H1 (cell line): ENCODE data around the gene CD180. TPM values are rescaled to one million over a fixed set of nuclear protein-coding genes. Genes with fewer than 3 reads are reported as not detected.

Experiments
- CTCF ChIA-PET: fragments of 300-600 bp; sonication (Branson Sonifier 250); formaldehyde crosslinking; loops from one replicate; lab custom pipeline; 2021; ENCODE audit not compliant: partially characterized antibody; lab: Charles Lee
- POLR2A ChIA-PET: fragments of 300-600 bp; sonication (Branson Sonifier 250); formaldehyde crosslinking; loops from one replicate; lab custom pipeline; 2021; ENCODE audit warnings: inconsistent platforms; ENCODE audit not compliant: partially characterized antibody; lab: Charles Lee
- DNase-seq, 2 experiments: peaks; one replicate each; pipeline versions ENCODE4 v3.0.0 to v3.0.0-alpha.2; 2010 to 2022; ENCODE audit warnings: low spot score in 2 of 2, low read depth in 1 of 2, mixed read lengths in 1 of 2
- FAIRE-seq: peaks from 2 replicates; lab custom pipeline; 2011; peaks lifted over from hg19 to GRCh38; lab: Jason Lieb, UNC
- H2AFZ ChIP-seq: 2 replicates; pipeline ENCODE4 v1.8.1; 2012; ENCODE audit warnings: low read length, inconsistent platforms
- H2AK5ac ChIP-seq: 2 replicates; pipeline ENCODE4 v1.6.1; 2013; ENCODE audit warnings: low read depth, low read length
- H2BK120ac ChIP-seq: replicated peaks from 2 replicates; pipeline ENCODE3; 2013; ENCODE audit warnings: low read depth, low read length, inconsistent platforms
- H2BK12ac ChIP-seq: 2 replicates; pipeline ENCODE4 v1.6.1; 2013; ENCODE audit warnings: low read depth, low read length
- H2BK15ac ChIP-seq: 2 replicates; pipeline ENCODE4 v1.6.1; 2013; ENCODE audit warnings: low read length
- H2BK20ac ChIP-seq: 2 replicates; pipeline ENCODE4 v1.6.1; 2013; ENCODE audit warnings: low read length
- H2BK5ac ChIP-seq: 2 replicates; pipeline ENCODE4 v1.6.1; 2013; ENCODE audit warnings: low read depth, low read length
- H3K14ac ChIP-seq: 2 replicates; pipeline ENCODE4 v1.6.1; 2013; ENCODE audit warnings: inconsistent platforms; ENCODE audit not compliant: insufficient read length
- H3K18ac ChIP-seq: 2 replicates; pipeline ENCODE4 v1.6.1; 2013; ENCODE audit warnings: low read length; ENCODE audit errors: extremely low read depth
- H3K23ac ChIP-seq: 2 replicates; pipeline ENCODE4 v1.6.1; 2013; ENCODE audit warnings: inconsistent platforms; ENCODE audit not compliant: insufficient read length
- H3K23me2 ChIP-seq: 2 replicates; pipeline ENCODE4 v1.6.1; 2013; ENCODE audit warnings: low read depth, low read length
- H3K27ac ChIP-seq: 2 replicates; pipeline ENCODE4 v1.6.1; 2011; ENCODE audit warnings: low read depth, low read length, inconsistent platforms
- H3K27me3 ChIP-seq, 4 experiments: replicated peaks in 1 of 4; 1 replicate in 1 of 4; 2 replicates in 3 of 4; pipeline versions ENCODE4 v1.6.1 to v1.8.1; 2011 to 2013; ENCODE audit warnings: low read length in 3 of 4, mild to moderate bottlenecking in 3 of 4, inconsistent platforms in 2 of 4, mixed read lengths in 2 of 4, moderate library complexity in 1 of 4; ENCODE audit not compliant: control insufficient read depth in 3 of 4, insufficient read depth in 3 of 4; ENCODE audit errors: extremely low read depth in 1 of 4
- H3K36me3 ChIP-seq, 4 experiments: 2 replicates each; pipeline versions ENCODE4 v1.6.1 to v1.8.1; 2011 to 2013; ENCODE audit warnings: mild to moderate bottlenecking in 4 of 4, low read length in 3 of 4, moderate library complexity in 2 of 4, control low read depth in 1 of 4, inconsistent platforms in 1 of 4; ENCODE audit not compliant: insufficient read depth in 4 of 4, control insufficient read depth in 2 of 4
- H3K4ac ChIP-seq: replicated peaks from 2 replicates; pipeline ENCODE3; 2013; ENCODE audit warnings: low read length, low read depth, mixed read lengths, inconsistent platforms; ENCODE audit not compliant: insufficient read length
- H3K4me1 ChIP-seq, 4 experiments: replicated peaks in 1 of 4; 1 replicate in 1 of 4; 2 replicates in 3 of 4; pipeline versions ENCODE4 v1.6.1 to v1.8.1; 2011 to 2013; ENCODE audit warnings: low read length in 3 of 4, inconsistent platforms in 2 of 4, mixed read lengths in 1 of 4; ENCODE audit not compliant: insufficient read depth in 4 of 4, control insufficient read depth in 3 of 4
- H3K4me2 ChIP-seq, 2 experiments: 2 replicates each; pipeline versions ENCODE4 v1.6.1 to v1.8.1; 2011 to 2013; ENCODE audit warnings: low read depth in 2 of 2, low read length in 2 of 2, control low read depth in 1 of 2, inconsistent platforms in 1 of 2, mild to moderate bottlenecking in 1 of 2; ENCODE audit not compliant: insufficient read depth in 1 of 2
- H3K4me3 ChIP-seq, 4 experiments: fragments of 200-600, 300-600 bp in 1 of 4; sonication (generic), shearing (Covaris generic), sonication (Bioruptor Twin) in 1 of 4; 2 replicates each; pipeline versions ENCODE4 v1.5.1 to v1.8.1; 2011 to 2016; ENCODE audit warnings: low read length in 4 of 4, low read depth in 3 of 4, control low read depth in 2 of 4, inconsistent platforms in 2 of 4, mild to moderate bottlenecking in 2 of 4, mixed read lengths in 1 of 4, moderate library complexity in 1 of 4; ENCODE audit not compliant: insufficient read depth in 2 of 4; ENCODE audit errors: extremely low read depth in 1 of 4
- H3K56ac ChIP-seq: replicated peaks from 2 replicates; pipeline ENCODE3; 2013; ENCODE audit warnings: low read depth, mild to moderate bottlenecking, mixed read lengths, low read length, inconsistent platforms; ENCODE audit not compliant: insufficient read length
- H3K79me1 ChIP-seq: 2 replicates; pipeline ENCODE4 v1.6.1; 2013; ENCODE audit warnings: low read depth, low read length, control low read depth
- H3K79me2 ChIP-seq, 2 experiments: 2 replicates each; pipeline versions ENCODE4 v1.6.1 to v1.8.1; 2012 to 2013; ENCODE audit warnings: low read length in 2 of 2, mild to moderate bottlenecking in 2 of 2, inconsistent platforms in 1 of 2; ENCODE audit not compliant: insufficient read depth in 2 of 2, control insufficient read depth in 1 of 2
- H3K9ac ChIP-seq, 4 experiments: replicated peaks in 1 of 4; 1 replicate in 1 of 4; 2 replicates in 3 of 4; pipeline versions ENCODE4 v1.6.1 to v1.8.1; 2011 to 2013; ENCODE audit warnings: low read depth in 3 of 4, low read length in 3 of 4, control low read depth in 2 of 4, mild to moderate bottlenecking in 2 of 4, moderate library complexity in 2 of 4, inconsistent platforms in 1 of 4; ENCODE audit errors: extremely low read depth in 1 of 4
- H3K9me3 ChIP-seq, 2 experiments: 2 replicates each; pipeline versions ENCODE4 v1.6.1 to v1.8.1; 2012 to 2013; ENCODE audit warnings: mild to moderate bottlenecking in 2 of 2, moderate library complexity in 2 of 2, control low read depth in 1 of 2, inconsistent platforms in 1 of 2, low read depth in 1 of 2, low read length in 1 of 2, mixed read lengths in 1 of 2; ENCODE audit not compliant: insufficient read depth in 2 of 2
- H4K20me1 ChIP-seq, 2 experiments: replicated peaks in 1 of 2; 2 replicates each; pipeline versions ENCODE3 to v1.8.1; 2011 to 2013; ENCODE audit warnings: inconsistent platforms in 2 of 2, low read length in 2 of 2, mild to moderate bottlenecking in 1 of 2; ENCODE audit not compliant: insufficient read depth in 2 of 2, control insufficient read depth in 1 of 2
- H4K5ac ChIP-seq: 2 replicates; pipeline ENCODE4 v1.6.1; 2013; ENCODE audit warnings: low read length, low read depth, mixed read lengths, inconsistent platforms; ENCODE audit not compliant: insufficient read length
- H4K8ac ChIP-seq: 2 replicates; pipeline ENCODE4 v1.8.0; 2013; ENCODE audit warnings: mild to moderate bottlenecking, moderate library complexity, low read length, inconsistent platforms; ENCODE audit not compliant: insufficient read depth; ENCODE audit errors: extremely low read depth
- H4K91ac ChIP-seq: replicated peaks from 2 replicates; pipeline ENCODE3; 2013; ENCODE audit warnings: low read length, mixed read lengths, inconsistent platforms; ENCODE audit not compliant: insufficient read length
- BCL11A ChIP-seq, 2 experiments: IDR thresholded peaks; one replicate each; pipeline ENCODE4 v1.6.1; 2011; ENCODE audit warnings: low read depth in 2 of 2, low read length in 2 of 2, mild to moderate bottlenecking in 2 of 2
- CEBPB ChIP-seq: IDR thresholded peaks from 2 replicates; pipeline ENCODE4 v1.6.1; 2012; ENCODE audit warnings: low read depth, low read length
- E2F6 ChIP-seq: IDR thresholded peaks from 2 replicates; pipeline ENCODE4 v1.6.1; 2012; ENCODE audit warnings: inconsistent platforms
- EGR1 ChIP-seq: IDR thresholded peaks from 2 replicates; pipeline ENCODE4 v1.6.1; 2011; ENCODE audit warnings: low read depth, low read length, borderline replicate concordance
- POU5F1 ChIP-seq: IDR thresholded peaks from 2 replicates; pipeline ENCODE4 v1.6.1; 2011; ENCODE audit warnings: low read depth, mild to moderate bottlenecking, low read length, moderate library complexity
- RNF2 ChIP-seq: fragments of 200-900, 300-1000 bp; sonication (generic); IDR thresholded peaks from 2 replicates; pipeline ENCODE4 v1.7.1; 2016; ENCODE audit warnings: borderline replicate concordance, low read depth, mild to moderate bottlenecking, antibody characterized with exemption, low read length; ENCODE audit not compliant: poor library complexity, severe bottlenecking; ENCODE audit errors: missing control alignments
- SAP30 ChIP-seq: fragments of 300-600 bp; sonication (generic); IDR thresholded peaks from 2 replicates; pipeline ENCODE4 v1.7.1; 2012; ENCODE audit warnings: low read length, moderate library complexity, mild to moderate bottlenecking, inconsistent platforms; ENCODE audit not compliant: insufficient read depth, insufficient replicate concordance
- TBP ChIP-seq: IDR thresholded peaks from 2 replicates; pipeline ENCODE4 v1.6.1; 2011; ENCODE audit warnings: low read depth, low read length, improper control_type of control experiment
- USF2 ChIP-seq: IDR thresholded peaks from 2 replicates; pipeline ENCODE4 v1.6.1; 2011; ENCODE audit warnings: low read length, improper control_type of control experiment
- WGBS, 2 experiments: shearing (Covaris generic) in 1 of 2; methylation state at CpG; one replicate each; pipeline versions ENCODE4 v1.1.6 to v1.1.7; 2013 to 2015; ENCODE audit warnings: low lambda C conversion rate in 2 of 2, mixed read lengths in 2 of 2, inconsistent platforms in 1 of 2, low coverage in 1 of 2, missing lambda C conversion rate in 1 of 2; ENCODE audit not compliant: insufficient replicate concordance in 2 of 2, insufficient coverage in 1 of 2, insufficient read length in 1 of 2; ENCODE audit errors: extremely low coverage in 1 of 2, missing lambda C conversion rate in 1 of 2; 5-methylcytosine and 5-hydroxymethylcytosine counted together
- polyA plus RNA-seq, 7 experiments: library from polyadenylated mRNA; depleted of rRNA in 3 of 7; stranded (reverse) in 5 of 7; unstranded in 2 of 7; fragments of >200 nt in 5 of 7; fragments of 200-250 nt in 2 of 7; gene quantifications; 1 replicate in 5 of 7; 2 replicates in 1 of 7; 4 replicates in 1 of 7; pipeline versions ENCODE4 v1.2.1 to v1.2.3, GENCODE V29; 2011 to 2013; ENCODE audit warnings: missing spikeins in 2 of 7, mixed read lengths in 2 of 7
- total RNA-seq: library from RNA; stranded (reverse); fragmentation: NEBNext Ultra II Directional; extraction: Animal tissue kit (Norgen Biotek cat#: 25700); gene quantifications from 2 replicates; pipeline ENCODE4 v1.2.1, GENCODE V29; 2021

CD180 gene
- total and polyA plus RNA-seq, 2 of the 8 experiments (the other 6 are each of a cell fraction or from before 2014, with no cell fraction given) = not detected

- no peak overlapping the region; the same call in 1 of the 2 replicates for H2BK15ac ChIP-seq
- H3K9me3 ChIP-seq = no peaks in the 10 kb centered on the region
- no peak overlapping the region for H4K91ac ChIP-seq
- DNase-seq (no peak), FAIRE-seq (no peak)
- no peaks in the 10 kb centered on the region for H3K36me3 ChIP-seq
- H4K5ac ChIP-seq = no peak overlapping the region
- no peak overlapping the region for H3K27ac ChIP-seq
- no peak overlapping the region for H3K4me2 ChIP-seq
- H2AFZ ChIP-seq = no peak overlapping the region
- no peak overlapping the region for H3K23ac ChIP-seq
- H3K56ac ChIP-seq = no peak overlapping the region
- no peak overlapping the region for H2BK20ac ChIP-seq
- H3K79me1 ChIP-seq = no peaks in the 10 kb centered on the region
- no peaks in the 10 kb centered on the region for H3K27me3 ChIP-seq
- WGBS, 2 experiments = 92% methylated on average over 31 of the region's 33 CpGs; no CpG with 5 or more reads in 1 of the 2 experiments
- POLR2A ChIA-PET = no interaction called here
- no peak overlapping the region for H3K18ac ChIP-seq
- no peak overlapping the region for H2AK5ac ChIP-seq
- H3K4me3 ChIP-seq = no peak overlapping the region
- no peaks in the 10 kb centered on the region for H3K79me2 ChIP-seq
- peaks cover 6% of the 10 kb centered on the region; the same call in 1 of the 2 replicates for H3K23me2 ChIP-seq
- no peaks in the 10 kb centered on the region for H4K20me1 ChIP-seq
- no peak overlapping the region for H2BK12ac ChIP-seq
- no peak overlapping the region for H2BK120ac ChIP-seq
- peaks cover 0 to 13% (median 6%) of the 10 kb centered on the region in 4 experiments; a peak in 3 of 7 replicates for H3K4me1 ChIP-seq
- no peak overlapping the region for H3K4ac ChIP-seq
- no peak overlapping the region for H3K14ac ChIP-seq
- CTCF ChIA-PET = interaction anchor here (0.8 to 5.3 kb wide), 16 partner anchors 9 to 1089 kb away, joined by 3 to 50 read pairs (median 4); partner anchors contain the start of gene CD180
- no peak overlapping the region for H4K8ac ChIP-seq
- no peak overlapping the region for H3K9ac ChIP-seq
- no peak overlapping the region for H2BK5ac ChIP-seq
- TF ChIP-seq USF2 = no peak
- no peak for TF ChIP-seq POU5F1
- no peak for TF ChIP-seq BCL11A (IDR thresholded peaks at IDR 0.05; ENCODE audit: low read depth in 2 of 2, low read length in 2 of 2)
- no peak for TF ChIP-seq E2F6
- no peak for TF ChIP-seq TBP
- no peak for TF ChIP-seq CEBPB
- TF ChIP-seq RNF2 = no peak
- TF ChIP-seq EGR1 = no peak
- TF ChIP-seq SAP30 = no peak
Measured at GRCh38 chr5:67163863-67164595, 32.6 kb downstream of the CD180 start.
